ENCODE measurements around the gene TOMT. TPM values are rescaled to one million over a fixed set of nuclear protein-coding genes. Genes with fewer than 3 reads are reported as not detected.

The TOMT gene
- polyA plus RNA-seq, 3 donors, result not detected

GRCh38 chr11:72080326-72081183 lies 25.2 kb upstream of the TOMT start, which contains the start of the genes LRRC51 and NUMA1:
TSS of gene LRRC51 (plus strand) at chr11:72080850. CDS start at chr11:72089084, 8,234 bp downstream.
TSS of gene NUMA1 (minus strand) at chr11:72080542. CDS start at chr11:72035943, 44,599 bp downstream.
- intact Hi-C loops (cut with micrococcal nuclease), result loop anchor here in 1 of 2 donors (2.0 kb wide), 1 partner anchor 22 kb away; the partner anchor contains the start of gene LAMTOR1
- no peaks in the 10 kb centered on the region for H3K9me3 Mint-ChIP-seq

More at GRCh38 chr11:72080326-72081183, 25.2 kb upstream of the TOMT start, which contains the start of the genes LRRC51 and NUMA1:
- peak; percentile 100 for DNase-seq
- H3K4me3 ChIP-seq (replicated peaks in 1 of 3; ENCODE audit: low read depth in 2 of 3, low read length in 3 of 3), result peak within 1 kb of the TSS; percentile 69 to 98 (median 72)
- Mint-ChIP-seq H3K27ac (peak within 1 kb of the TSS; percentile 96 to 100 (median 98)), H3K4me1 (peaks cover 47% of the 10 kb centered on the region), H3K36me3 (peaks cover 5 to 9% of the 10 kb centered on the region in 2 donors), H3K27me3 (ENCODE audit: low read depth in 3 of 3) (no peaks in the 10 kb centered on the region), H3K4me3 (peak within 1 kb of the TSS; percentile 84 to 98)
- no peaks in the 10 kb centered on the region for H4K20me1 ChIP-seq (ENCODE audit: insufficient read depth, low read length)
- H3K36me3 ChIP-seq (replicated peaks in 1 of 2; ENCODE audit: control insufficient read depth in 1 of 2, insufficient read depth in 2 of 2, low read length in 2 of 2), result peaks cover 0 to 8% of the 10 kb centered on the region in 2 donors
- WGBS (ENCODE audit: insufficient coverage), result under 1% methylated on average over 46 of the region's 60 CpGs
- TF ChIP-seq CTCF (IDR thresholded peaks at IDR 0.05), result no peak
- H3K27me3 ChIP-seq (ENCODE audit: control insufficient read depth in 2 of 2, insufficient read depth in 2 of 2, low read length in 2 of 2), result no peaks in the 10 kb centered on the region
- peak within 1 kb of the TSS; percentile 89 for H2AFZ ChIP-seq (ENCODE audit: insufficient read depth, low read depth, low read length, poor library complexity, severe bottlenecking)
- peak within 1 kb of the TSS; percentile 93 for H3K4me2 ChIP-seq (replicated peaks; ENCODE audit: extremely low read depth, low read length, poor library complexity, severe bottlenecking)
- peak within 1 kb of the TSS; percentile 65 for H3K9ac ChIP-seq (ENCODE audit: insufficient read depth, low read length, poor library complexity, severe bottlenecking)
- no peaks in the 10 kb centered on the region for H3K9me3 ChIP-seq (replicated peaks in 1 of 2; ENCODE audit: control insufficient read depth in 1 of 2, insufficient read depth in 1 of 2, low read length in 2 of 2)
- peak within 1 kb of the TSS; percentile 53 to 82 for H3K27ac ChIP-seq (ENCODE audit: low read depth in 1 of 2, low read length in 2 of 2)
- peaks cover 35 to 65% of the 10 kb centered on the region in 2 donors for H3K4me1 ChIP-seq (ENCODE audit: control insufficient read depth in 1 of 2, insufficient read depth in 2 of 2, low read length in 2 of 2)
- H3K79me2 ChIP-seq (ENCODE audit: insufficient read depth, low read length), result peaks cover 49% of the 10 kb centered on the region
